CD4-positive, alpha-beta T cell treated with Interleukin-1 beta for 1 hour (primary cell): ENCODE data around the gene SOX5.
"Not testable (repeated sequence)": the region's sequence is repeated elsewhere in the genome, so short reads cannot be mapped to it uniquely, and the experiment has no call there.

Experiments used
- DNase-seq, 2 donors: peaks; one replicate each; pipeline ENCODE4 v3.0.0-alpha.2; 2020 to 2022

The SOX5 gene

DNA sequence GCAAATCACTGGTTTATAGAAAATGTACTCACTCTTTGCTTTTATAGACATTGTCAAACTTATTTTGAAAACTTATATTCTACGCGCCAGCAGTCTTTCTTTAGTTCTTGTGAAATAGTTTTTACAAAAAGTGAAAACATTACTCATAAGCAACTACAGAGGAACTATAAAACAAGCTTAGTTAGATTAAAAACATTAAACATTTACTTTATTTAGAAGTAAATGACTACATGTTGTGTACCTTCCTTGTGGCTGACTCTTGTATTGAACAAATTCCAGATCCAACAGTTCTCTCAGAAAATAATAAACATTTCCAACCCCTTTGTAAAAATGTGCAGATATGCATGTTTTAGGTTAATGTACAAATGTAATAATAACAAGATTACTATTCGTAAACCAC lies 198.5 kb downstream of the SOX5 start:
- DNase-seq = no peak

- DNase-seq = no peak
Observed at GRCh38 chr12:23744696-23745095, 204.8 kb downstream of the SOX5 start.

DNA sequence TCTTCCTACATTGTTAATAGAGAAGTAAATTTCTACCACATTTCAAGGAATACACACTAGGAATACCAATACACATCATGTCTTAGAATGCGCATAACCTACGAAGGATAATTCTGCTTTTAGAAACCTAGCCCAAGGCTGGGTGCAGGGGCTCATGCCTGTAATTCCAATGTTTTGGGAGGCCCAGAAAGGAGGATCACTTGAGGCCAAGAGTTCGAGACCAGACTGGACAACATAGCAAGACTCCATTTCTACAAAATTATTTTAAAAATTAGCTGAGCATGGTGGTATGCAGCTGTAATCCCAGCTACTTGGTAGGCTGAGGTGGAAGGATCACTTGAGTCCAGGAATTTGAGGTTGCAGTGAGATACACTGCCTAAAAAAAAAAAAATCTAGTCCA lies 206.9 kb downstream of the SOX5 start:
- DNase-seq = no peak

DNA sequence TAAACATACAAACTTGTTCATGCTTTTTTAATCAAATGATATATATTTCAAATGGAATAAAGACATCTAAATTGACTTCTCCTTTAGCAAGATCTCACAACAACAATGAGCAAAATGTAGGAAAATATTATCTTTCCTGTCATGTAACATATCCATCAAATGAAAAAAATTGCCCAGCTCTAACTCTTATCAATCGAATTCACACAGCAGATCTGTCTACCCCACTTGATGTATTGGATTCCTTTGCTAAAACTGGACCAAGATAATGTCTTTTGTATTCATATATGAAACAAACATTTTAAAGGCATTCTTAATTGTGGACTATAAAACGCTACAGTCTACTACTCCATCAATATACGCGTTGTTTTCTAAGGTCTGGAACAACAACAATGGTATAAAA lies 218.0 kb downstream of the SOX5 start:
- no peak for DNase-seq

DNA sequence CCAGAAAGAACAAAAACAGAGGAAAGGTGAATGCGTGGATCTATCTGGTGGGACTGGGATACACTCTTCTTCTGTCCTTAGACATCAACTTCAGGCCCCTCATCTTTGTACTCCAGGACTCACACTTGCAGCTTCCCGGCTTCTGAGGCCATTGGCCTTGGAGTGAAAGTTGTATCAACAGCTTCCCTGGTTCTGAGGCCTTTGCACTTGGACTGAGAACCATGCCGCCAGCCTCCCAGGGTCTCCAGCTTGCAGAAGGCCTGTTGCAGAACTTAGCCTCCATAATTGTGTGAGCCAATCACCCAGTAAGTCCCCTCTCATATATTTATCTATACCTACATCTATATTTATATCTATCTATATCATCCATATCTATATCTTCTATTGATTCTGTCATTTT lies 218.4 kb downstream of the SOX5 start:
- no peak for DNase-seq

DNA sequence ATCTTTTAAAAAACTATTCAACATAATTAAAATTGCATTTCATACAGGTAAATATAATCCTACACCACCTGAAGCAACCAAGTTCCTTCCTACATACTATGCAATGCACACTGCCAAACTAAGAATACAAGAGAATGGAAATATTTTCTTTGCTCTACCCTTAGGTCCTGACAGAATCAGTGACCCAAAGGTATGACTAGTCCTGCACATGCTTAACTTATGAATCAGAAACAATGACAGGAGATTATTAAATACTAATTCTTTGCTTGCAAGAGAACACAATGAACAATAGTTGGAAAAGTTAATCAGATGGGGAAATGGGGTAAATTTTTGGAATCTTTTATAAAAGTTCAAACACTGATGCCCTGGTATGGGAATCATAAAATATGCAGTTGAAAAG lies 220.1 kb downstream of the SOX5 start:
- no peak for DNase-seq

- no peak for DNase-seq
Observed at GRCh38 chr12:23726646-23727045, 222.8 kb downstream of the SOX5 start.

DNA sequence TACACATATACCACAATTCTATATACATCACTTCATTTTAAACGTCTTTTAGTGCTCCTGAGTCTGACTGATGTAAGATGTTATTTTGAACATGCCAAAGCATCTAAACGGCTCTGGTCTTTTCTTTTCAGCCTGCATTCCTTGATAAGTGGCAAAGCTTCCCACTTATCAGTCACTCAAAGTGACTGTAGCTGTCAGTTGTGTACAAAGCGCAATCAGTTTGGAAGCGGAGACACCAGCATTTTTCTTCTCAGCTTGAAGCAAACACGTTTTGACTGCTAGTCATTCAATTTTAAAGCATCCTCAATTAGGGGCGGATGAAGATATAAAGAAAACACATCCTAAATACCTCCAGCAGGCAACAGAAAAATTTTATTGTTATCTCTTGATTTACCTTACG lies 226.8 kb downstream of the SOX5 start:
- no peak for DNase-seq

DNA sequence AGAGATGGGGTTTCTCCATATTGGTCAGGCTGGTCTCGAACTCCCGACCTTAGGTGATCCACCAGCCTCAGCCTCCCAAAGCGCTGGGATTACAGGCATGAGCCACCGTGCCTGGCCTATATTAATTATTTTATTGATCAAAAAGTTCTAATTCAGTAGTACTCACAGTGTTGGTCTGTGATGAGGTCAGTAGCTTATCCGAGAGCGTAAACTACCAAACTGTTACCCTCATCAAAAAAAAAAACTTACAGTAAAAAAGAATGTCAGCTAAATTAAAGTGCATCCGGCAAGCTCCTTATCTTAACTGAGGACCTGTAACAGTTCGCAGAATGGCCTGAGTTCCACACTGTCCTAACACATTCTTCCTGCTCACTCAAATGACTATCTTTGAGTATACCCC lies 228.2 kb downstream of the SOX5 start:
- DNase-seq = no peak

- no peak for DNase-seq
Observed at GRCh38 chr12:23719493-23719892, 230.0 kb downstream of the SOX5 start.

DNA sequence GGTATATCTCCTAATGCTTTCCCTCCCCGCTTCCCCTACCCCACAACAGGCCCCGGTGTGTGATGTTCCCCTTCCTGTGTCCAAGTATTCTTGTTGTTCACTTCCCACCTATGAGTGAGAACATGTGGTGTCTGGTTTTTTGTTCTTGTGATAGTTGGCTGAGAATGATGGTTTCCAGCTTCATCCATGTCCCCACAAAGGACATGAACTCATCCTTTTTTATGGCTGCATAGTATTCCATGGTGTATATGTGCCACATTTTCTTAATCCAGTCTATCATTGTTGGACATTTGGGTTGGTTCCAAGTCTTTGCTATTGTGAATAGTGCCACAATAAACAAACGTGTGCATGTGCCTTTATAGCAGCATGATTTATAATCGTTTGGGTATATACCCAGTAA lies 239.1 kb downstream of the SOX5 start:
- DNase-seq = not testable (repeated sequence)

- no peak for DNase-seq
Observed at GRCh38 chr12:23708185-23708837, 241.2 kb downstream of the SOX5 start.

DNA sequence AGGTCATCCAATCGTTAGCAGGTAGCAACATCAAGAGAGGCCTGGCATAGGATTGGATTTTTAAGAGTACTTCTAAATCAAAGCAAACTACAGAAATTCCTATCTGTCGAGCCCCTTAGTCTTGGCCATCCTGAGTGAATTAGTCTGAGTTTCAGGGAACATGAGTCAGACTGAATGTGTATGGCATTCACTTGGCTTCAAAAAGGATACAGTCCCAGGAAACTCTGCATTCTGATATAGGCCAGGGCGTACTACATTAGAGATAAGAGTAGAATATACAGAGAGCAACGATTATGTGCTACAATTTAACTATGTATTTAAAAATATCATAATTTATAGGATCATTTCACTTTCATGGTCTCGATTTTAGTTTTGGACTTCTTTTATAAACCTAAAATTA lies 242.2 kb downstream of the SOX5 start:
- no peak for DNase-seq

GRCh38 chr12:23704992-23705943 lies 244.2 kb downstream of the SOX5 start:
- no peak for DNase-seq

GRCh38 chr12:23703051-23703450 lies 246.4 kb downstream of the SOX5 start:
- DNase-seq = no peak

DNA sequence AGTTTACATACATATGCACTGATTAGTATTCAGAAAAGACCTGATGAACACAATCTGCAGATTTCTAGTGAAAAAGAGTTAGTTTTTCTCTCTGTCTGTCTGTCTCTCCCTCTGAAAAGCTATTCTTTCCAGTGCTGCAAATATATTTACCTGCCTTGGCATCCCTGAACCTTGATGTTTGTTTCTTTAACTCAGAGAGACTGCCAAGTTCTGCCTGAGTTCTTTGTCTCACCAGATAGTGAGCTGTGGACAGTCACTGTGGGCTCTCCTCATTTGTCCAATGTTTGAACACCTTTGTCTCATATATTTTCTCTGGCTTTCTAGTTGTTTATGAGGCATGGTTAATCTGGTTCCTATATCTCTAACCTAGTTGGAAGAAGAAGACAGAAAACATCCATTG lies 250.4 kb downstream of the SOX5 start:
- no peak for DNase-seq

DNA sequence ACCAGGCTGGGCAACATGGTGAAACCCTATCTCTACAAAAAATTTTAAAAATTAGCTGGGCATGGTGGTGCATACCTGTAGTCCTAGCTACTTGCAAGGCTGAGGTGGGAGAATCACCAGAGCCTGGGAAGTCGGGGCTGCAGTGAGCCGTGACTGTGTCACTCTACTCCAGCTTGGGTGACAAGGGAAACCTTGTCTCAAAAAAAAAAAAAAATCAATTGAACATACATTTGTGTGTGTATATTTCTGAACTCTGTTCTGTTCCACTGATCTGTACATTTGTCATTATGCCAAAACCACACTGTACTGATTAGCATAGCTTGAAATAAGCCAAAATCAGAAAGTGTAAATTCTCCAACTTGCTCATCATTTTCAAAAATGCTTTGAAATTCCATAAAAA lies 254.6 kb downstream of the SOX5 start:
- no peak for DNase-seq

- DNase-seq = no peak
Observed at GRCh38 chr12:23694307-23694706, 255.2 kb downstream of the SOX5 start.

GRCh38 chr12:23687947-23688346 lies 261.5 kb downstream of the SOX5 start:
- no peak for DNase-seq

- DNase-seq = no peak
Observed at GRCh38 chr12:23686095-23686494, 263.4 kb downstream of the SOX5 start.

GRCh38 chr12:23684121-23684520 lies 265.3 kb downstream of the SOX5 start:
- DNase-seq = no peak

DNA sequence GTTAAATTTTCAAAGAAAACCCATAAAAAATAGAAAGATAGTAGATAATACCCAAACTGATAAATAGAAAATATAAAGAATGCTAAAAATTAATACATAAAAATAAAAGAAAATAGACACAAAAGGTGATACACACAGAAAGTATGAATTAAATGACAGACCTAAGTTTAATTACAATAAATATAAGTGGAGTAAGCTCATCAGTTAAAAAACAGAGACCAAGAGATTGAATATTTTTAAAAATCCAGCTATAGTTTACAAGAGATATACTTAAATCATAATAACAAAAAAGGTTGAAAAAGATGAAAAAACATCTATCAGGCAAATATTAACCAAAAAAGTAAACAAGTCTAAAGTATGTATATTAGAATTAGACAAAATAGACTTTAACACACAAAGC lies 268.2 kb downstream of the SOX5 start:
- no peak for DNase-seq

GRCh38 chr12:23674064-23674463 lies 275.4 kb downstream of the SOX5 start:
- DNase-seq = no peak

- DNase-seq = no peak
Observed at GRCh38 chr12:23671881-23672280, 277.6 kb downstream of the SOX5 start.
